Liver (tissue), 3 donors: Measurements from ENCODE around the gene MYL10.

Experiments used
- ATF3 ChIP-seq: IDR thresholded peaks from 2 replicates; pipeline ENCODE4 v1.6.1; 2016; ENCODE audit warnings: antibody characterized with exemption
- CTCF ChIP-seq: fragments of 150-350 bp; IDR thresholded peaks from 2 replicates; pipeline ENCODE4 v1.5.1; 2017; ENCODE audit warnings: improper control_type of control experiment, low read depth, low read length; ENCODE audit not compliant: missing input control
- GABPA ChIP-seq, 2 donors: IDR thresholded peaks in 1 of 2; conservative IDR thresholded peaks in 1 of 2; 2 replicates each; pipeline ENCODE4 v1.6.1; 2016; ENCODE audit warnings: antibody characterized with exemption in 2 of 2, mild to moderate bottlenecking in 1 of 2, moderate library complexity in 1 of 2
- JUND ChIP-seq, 2 donors: IDR thresholded peaks; 2 replicates each; pipeline ENCODE4 v1.6.1; 2016; ENCODE audit warnings: antibody characterized with exemption in 2 of 2
- MAX ChIP-seq: IDR thresholded peaks from 2 replicates; pipeline ENCODE4 v1.6.1; 2016; ENCODE audit warnings: antibody characterized with exemption
- REST ChIP-seq: IDR thresholded peaks from 2 replicates; pipeline ENCODE4 v1.6.1; 2016; ENCODE audit warnings: antibody characterized with exemption, mild to moderate bottlenecking
- SP1 ChIP-seq: IDR thresholded peaks from 2 replicates; pipeline ENCODE4 v1.6.1; 2018; ENCODE audit warnings: antibody characterized with exemption, mild to moderate bottlenecking
- TAF1 ChIP-seq: conservative IDR thresholded peaks from 2 replicates; pipeline ENCODE4 v1.6.1; 2016; ENCODE audit warnings: antibody characterized with exemption, mild to moderate bottlenecking
- donor health status: healthy.
- donor health status: healthy.

GRCh38 chr7:101636822-101637623, 7.9 kb upstream of the MYL10 start:
- TF ChIP-seq ATF3 (no peak), CTCF (no peak), TAF1 (no peak), GABPA (IDR thresholded peaks at IDR 0.05 in 1 of 2, conservative IDR thresholded peaks at IDR 0.05 in 1 of 2) (no peak), REST (no peak), JUND (IDR thresholded peaks at IDR 0.05) (no peak), MAX (no peak), SP1 (no peak)
